ENCODE measurements around the gene GPR89B.
A peak's percentile ranks its signal among the peaks of the same experiment; 100 is the strongest.
"Not testable (repeated sequence)": the region's sequence is repeated elsewhere in the genome, so short reads cannot be mapped to it uniquely, and the experiment has no call there.

The GPR89B gene

DNA sequence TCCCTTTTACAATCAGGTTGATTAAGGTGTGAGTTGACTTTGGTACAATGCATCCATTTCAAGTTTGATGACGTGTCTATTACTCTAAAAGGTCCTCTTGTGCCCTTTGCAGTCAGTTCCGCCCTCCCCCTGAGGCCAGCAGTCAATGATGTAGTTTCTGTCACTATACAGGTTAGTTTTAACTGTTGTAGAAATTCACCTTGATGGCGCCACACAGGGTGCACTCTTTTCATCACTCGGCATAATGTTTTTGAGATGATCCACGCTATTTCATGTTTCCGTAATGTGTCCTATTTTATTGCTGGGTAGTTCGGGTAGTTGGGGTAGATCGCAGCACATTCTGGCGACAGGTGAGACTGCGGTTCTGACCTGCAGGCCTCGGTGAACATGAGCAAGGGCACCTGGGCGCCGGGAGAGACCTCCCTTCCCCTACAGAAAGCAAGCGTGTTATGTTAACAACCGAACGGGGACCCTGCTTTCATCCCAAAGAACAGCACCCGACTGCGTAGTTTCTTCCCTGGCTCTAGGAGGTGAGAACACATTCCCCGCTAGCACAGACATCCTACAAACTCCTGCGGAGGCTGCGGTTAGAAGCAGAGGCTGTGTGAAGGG lies 109.7 kb downstream of the GPR89B start:
- DNase-seq, result not testable (repeated sequence)

- DNase-seq, result peak; percentile 2 to 31
These were observed 110.5 kb downstream of the GPR89B start for GRCh38 chr1:148038462-148039333.
